Suprapubic skin (tissue), 4 donors: Measurements from ENCODE around the gene CASP3. TPM values are rescaled to one million over a fixed set of nuclear protein-coding genes. Genes with fewer than 3 reads are reported as not detected.

Experiments used
- DNase-seq, 2 donors: peaks; one replicate each; pipeline ENCODE4 v3.0.0-alpha.2; 2019; ENCODE audit warnings: low spot score in 2 of 2
- H3K27ac ChIP-seq: fragments of 200-600 bp; sonication (generic); one replicate; pipeline ENCODE4 v1.5.1; 2019
- H3K27me3 ChIP-seq: fragments of 200-600 bp; sonication (generic); one replicate; pipeline ENCODE4 v1.5.1; 2019
- H3K36me3 ChIP-seq: fragments of 200-600 bp; sonication (generic); one replicate; pipeline ENCODE4 v1.5.1; 2019
- H3K4me1 ChIP-seq: fragments of 200-600 bp; sonication (generic); one replicate; pipeline ENCODE4 v1.5.1; 2019
- H3K4me3 ChIP-seq: fragments of 200-600 bp; sonication (generic); one replicate; pipeline ENCODE4 v1.5.1; 2019; ENCODE audit warnings: mild to moderate bottlenecking
- H3K9me3 ChIP-seq: fragments of 200-600 bp; sonication (generic); one replicate; pipeline ENCODE4 v1.5.1; 2019
- CTCF ChIP-seq, 2 donors: fragments of 200-600 bp in 1 of 2; fragments of 450-650 bp in 1 of 2; sonication (generic) in 1 of 2; IDR thresholded peaks; one replicate each; pipeline ENCODE4 v1.5.1; 2016 to 2019; ENCODE audit warnings: antibody characterized with exemption in 2 of 2, mild to moderate bottlenecking in 1 of 2, moderate library complexity in 1 of 2
- EP300 ChIP-seq: sonication (generic); formaldehyde crosslinking; IDR thresholded peaks from one replicate; pipeline ENCODE4 v1.6.1; 2017; ENCODE audit warnings: antibody characterized with exemption
- POLR2A ChIP-seq, 2 donors: fragments of 450-650 bp; IDR thresholded peaks; one replicate each; pipeline ENCODE4 v1.6.1; 2017; ENCODE audit warnings: antibody characterized with exemption in 2 of 2, mild to moderate bottlenecking in 2 of 2, moderate library complexity in 2 of 2
- POLR2AphosphoS5 ChIP-seq, 3 donors: sonication (generic); formaldehyde crosslinking; IDR thresholded peaks; one replicate each; pipeline ENCODE4 v1.6.1; 2017; ENCODE audit warnings: antibody characterized with exemption in 3 of 3
- WGBS: methylation state at CpG from one replicate; pipeline ENCODE4 v1.1.5; 2018; 5-methylcytosine and 5-hydroxymethylcytosine counted together
- total RNA-seq, 4 donors: library from RNA; depleted of rRNA; stranded (reverse); fragments of >200 nt; gene quantifications; one replicate each; pipeline ENCODE4 v1.1.0, GENCODE V29; 2016

Gene CASP3
- total RNA-seq, 4 donors from 2014 or later = 13.4 to 16.6 (median 15.0) TPM

- H3K36me3 ChIP-seq = no peaks in the 10 kb centered on the region
- H3K4me1 ChIP-seq = peaks cover 8% of the 10 kb centered on the region
- TF ChIP-seq POLR2A (IDR thresholded peaks at IDR 0.05) (no peak), EP300 (no peak), CTCF (IDR thresholded peaks at IDR 0.05) (no peak), POLR2AphosphoS5 (IDR thresholded peaks at IDR 0.05) (no peak)
- H3K27ac ChIP-seq = no peak overlapping the region
- H3K27me3 ChIP-seq = no peaks in the 10 kb centered on the region
- no peaks in the 10 kb centered on the region for H3K9me3 ChIP-seq
- WGBS = 40% methylated on average over 9 of the region's 9 CpGs
- no peak overlapping the region for H3K4me3 ChIP-seq
- no peak for DNase-seq
These were observed 31.5 kb upstream of the CASP3 start for GRCh38 chr4:184680698-184681097.

GRCh38 chr4:184675821-184676492, 26.7 kb upstream of the CASP3 start:
- Histone ChIP-seq H3K9me3 (no peaks in the 10 kb centered on the region), H3K36me3 (peaks cover 26% of the 10 kb centered on the region)

GRCh38 chr4:184675018-184675417, 25.8 kb upstream of the CASP3 start:
- no peak for TF ChIP-seq EP300
- TF ChIP-seq POLR2AphosphoS5 (IDR thresholded peaks at IDR 0.05) = no peak
- no peak for TF ChIP-seq POLR2A (IDR thresholded peaks at IDR 0.05)
- no peak for TF ChIP-seq CTCF (IDR thresholded peaks at IDR 0.05)
- Histone ChIP-seq H3K9me3 (no peaks in the 10 kb centered on the region), H3K4me3 (no peak overlapping the region), H3K36me3 (peaks cover 26% of the 10 kb centered on the region), H3K4me1 (no peaks in the 10 kb centered on the region), H3K27me3 (no peaks in the 10 kb centered on the region), H3K27ac (no peak overlapping the region)
- no peak for DNase-seq
- WGBS = 94% methylated on average over 5 of the region's 5 CpGs

More at GRCh38 chr4:184675821-184676492, 26.7 kb upstream of the CASP3 start:
- TF ChIP-seq POLR2AphosphoS5 (IDR thresholded peaks at IDR 0.05) (no peak), POLR2A (IDR thresholded peaks at IDR 0.05) (no peak), CTCF (IDR thresholded peaks at IDR 0.05) (no peak), EP300 (no peak)
- no peak for DNase-seq
- 87% methylated on average over 3 of the region's 3 CpGs for WGBS
- no peak overlapping the region for H3K4me3 ChIP-seq
- no peak overlapping the region for H3K27ac ChIP-seq
- H3K27me3 ChIP-seq = no peaks in the 10 kb centered on the region
- peaks cover 5% of the 10 kb centered on the region for H3K4me1 ChIP-seq

- Histone ChIP-seq H3K27ac (no peak overlapping the region), H3K27me3 (no peaks in the 10 kb centered on the region), H3K36me3 (peaks cover 33% of the 10 kb centered on the region), H3K4me1 (no peaks in the 10 kb centered on the region), H3K9me3 (no peaks in the 10 kb centered on the region), H3K4me3 (no peak overlapping the region)
- WGBS = 91% methylated on average over 4 of the region's 4 CpGs
- no peak for TF ChIP-seq POLR2A (IDR thresholded peaks at IDR 0.05)
- TF ChIP-seq EP300 = no peak
- no peak for TF ChIP-seq POLR2AphosphoS5 (IDR thresholded peaks at IDR 0.05)
- TF ChIP-seq CTCF (IDR thresholded peaks at IDR 0.05) = no peak
- DNase-seq = no peak
These were observed 24.8 kb upstream of the CASP3 start for GRCh38 chr4:184674011-184674410.

- no peak for DNase-seq
- Histone ChIP-seq H3K9me3 (no peaks in the 10 kb centered on the region), H3K4me3 (no peak overlapping the region), H3K27ac (no peak overlapping the region), H3K36me3 (peaks cover 45% of the 10 kb centered on the region), H3K4me1 (no peaks in the 10 kb centered on the region), H3K27me3 (no peaks in the 10 kb centered on the region)
- no peak for TF ChIP-seq EP300
- no peak for TF ChIP-seq POLR2A (IDR thresholded peaks at IDR 0.05)
- no peak for TF ChIP-seq POLR2AphosphoS5 (IDR thresholded peaks at IDR 0.05)
- no peak for TF ChIP-seq CTCF (IDR thresholded peaks at IDR 0.05)
- WGBS = 95% methylated on average over 6 of the region's 6 CpGs
These were observed 23.5 kb upstream of the CASP3 start for GRCh38 chr4:184672741-184673140.
